HepG2 (cell line): ENCODE results near the gene ABHD3. TPM values are rescaled to one million over a fixed set of nuclear protein-coding genes. Genes with fewer than 3 reads are reported as not detected.

Source experiments
- CCAR2 ChIP-seq: fragments of 200-400 bp; formaldehyde crosslinking; optimal IDR thresholded peaks from 2 replicates; pipeline ENCODE3; 2018; ENCODE audit warnings: low read depth, mild to moderate bottlenecking, low read length, moderate library complexity
- HIVEP1 ChIP-seq: sonication (generic); formaldehyde crosslinking; IDR thresholded peaks from 2 replicates; pipeline ENCODE4 v1.4.0; 2020; ENCODE audit warnings: mild to moderate bottlenecking, missing genetic modification reagents
- NAIF1 ChIP-seq: sonication (generic); formaldehyde crosslinking; IDR thresholded peaks from 2 replicates; pipeline ENCODE4 v1.5.0; 2020; ENCODE audit warnings: mild to moderate bottlenecking, missing genetic modification reagents, borderline replicate concordance
- RELA ChIP-seq: sonication (generic); formaldehyde crosslinking; IDR thresholded peaks from 2 replicates; pipeline ENCODE4 v1.4.0; 2020; ENCODE audit warnings: missing genetic modification reagents
- TARDBP ChIP-seq: sonication (generic); formaldehyde crosslinking; IDR thresholded peaks from 2 replicates; pipeline ENCODE4 v1.8.0; 2022; ENCODE audit warnings: mild to moderate bottlenecking, missing genetic modification reagents
- TSC22D2 ChIP-seq: sonication (generic); formaldehyde crosslinking; IDR thresholded peaks from 2 replicates; pipeline ENCODE4 v1.5.1; 2020; ENCODE audit warnings: missing genetic modification reagents, mild to moderate bottlenecking, borderline replicate concordance
- ZC3H4 ChIP-seq: sonication (generic); formaldehyde crosslinking; IDR thresholded peaks from 2 replicates; pipeline ENCODE4 v1.4.0; 2020; ENCODE audit warnings: missing genetic modification reagents, borderline replicate concordance
- ZNF441 ChIP-seq: sonication (generic); formaldehyde crosslinking; IDR thresholded peaks from 2 replicates; pipeline ENCODE4 v1.7.0; 2021; ENCODE audit warnings: missing genetic modification reagents, borderline replicate concordance
- ZNF562 ChIP-seq: sonication (generic); formaldehyde crosslinking; IDR thresholded peaks from 2 replicates; pipeline ENCODE4 v1.8.0; 2022; ENCODE audit warnings: missing genetic modification reagents, borderline replicate concordance
- polyA plus RNA-seq, 8 experiments: library from polyadenylated mRNA; depleted of rRNA in 3 of 8; stranded (reverse) in 7 of 8; unstranded in 1 of 8; fragments of >200 nt; fragmentation: Illumina TruSeq in 4 of 8; extraction: Trizol in 4 of 8; gene quantifications; 2 replicates each; pipeline versions ENCODE4 v1.2.1 to v1.2.3, GENCODE V29; 2011 to 2016; ENCODE audit warnings: low read depth in 4 of 8, missing spikeins in 1 of 8, mixed read lengths in 1 of 8; ENCODE audit not compliant: insufficient read depth in 1 of 8
- total RNA-seq, 5 experiments: library from RNA; depleted of rRNA; stranded (reverse); fragments of >200 nt; fragmentation: Illumina TruSeq; extraction: Trizol; gene quantifications; 2 replicates each; pipeline ENCODE4 v1.2.3, GENCODE V29; 2016; ENCODE audit warnings: low read depth in 1 of 5
- TF ChIP-seq, protein P1 (sequence below): sonication (generic); formaldehyde crosslinking; IDR thresholded peaks from one replicate; pipeline ENCODE4 v1.5.1; 2020; ENCODE audit warnings: mild to moderate bottlenecking, missing genetic modification reagents; ENCODE audit errors: not compliant biosample characterization
- TF ChIP-seq, protein P2 (sequence below): sonication (generic); formaldehyde crosslinking; IDR thresholded peaks from 2 replicates; pipeline ENCODE4 v1.5.0; 2020; ENCODE audit warnings: mild to moderate bottlenecking, missing genetic modification reagents
- TF ChIP-seq, protein P3 (sequence below): sonication (generic); formaldehyde crosslinking; IDR thresholded peaks from 2 replicates; pipeline ENCODE4 v1.8.1; 2023; ENCODE audit warnings: mild to moderate bottlenecking, inconsistent platforms, moderate library complexity, missing genetic modification reagents, borderline replicate concordance
- TF ChIP-seq, protein P4 (sequence below): sonication (generic); formaldehyde crosslinking; conservative IDR thresholded peaks from 2 replicates; pipeline ENCODE4 v1.8.0; 2022; ENCODE audit warnings: mild to moderate bottlenecking, moderate library complexity, missing genetic modification reagents

The ABHD3 gene
- total and polyA plus RNA-seq, 2 of the 13 experiments (the other 11 are each of a cell fraction or from before 2014, with no cell fraction given): 32.1 to 40.2 TPM

DNA sequence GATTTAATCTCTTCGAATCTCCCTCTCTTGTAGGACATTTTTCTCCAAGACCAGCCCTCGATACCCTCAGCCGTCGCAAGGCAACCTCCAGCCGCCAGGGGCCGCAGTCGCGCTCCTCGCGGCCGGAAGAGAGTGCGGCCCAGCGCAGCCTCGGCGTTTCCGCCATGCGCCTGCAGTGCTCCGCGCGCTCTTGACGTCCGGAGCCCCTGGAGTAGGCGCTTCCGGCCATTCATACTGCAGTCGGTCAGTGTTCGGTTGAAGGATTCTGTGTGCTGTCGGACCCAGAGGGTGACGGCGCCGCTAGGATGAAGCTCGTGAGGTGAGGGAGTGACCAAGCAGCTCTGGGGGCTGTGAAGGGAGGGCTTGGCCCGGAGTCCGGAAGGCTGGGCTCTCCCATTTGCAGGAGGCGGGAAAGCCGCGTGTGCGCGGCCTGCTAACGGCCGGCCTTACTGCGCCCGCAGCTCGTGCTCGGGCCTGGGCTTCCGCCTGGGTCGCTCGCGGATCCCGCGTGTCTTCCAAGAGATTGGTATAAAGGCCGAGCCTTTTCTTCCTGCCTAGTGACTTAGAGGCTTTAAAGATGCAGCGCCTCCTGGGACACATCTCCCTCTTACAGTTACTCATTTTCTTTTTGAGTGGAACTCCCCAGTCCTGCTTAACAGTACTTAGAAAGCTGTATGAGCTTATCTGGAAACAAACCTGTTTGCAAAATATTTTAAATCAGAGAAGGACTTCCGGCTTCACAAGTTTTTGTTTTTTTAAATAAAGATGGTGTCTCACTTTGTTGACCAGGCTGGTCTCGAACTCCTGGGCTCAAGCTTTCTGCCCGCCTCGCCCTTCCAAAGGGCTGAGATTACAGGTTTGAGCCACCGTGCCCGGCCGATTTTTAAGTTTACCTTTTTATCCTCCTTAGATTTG is 92.2 kb downstream of the ABHD3 start, which contains the start of gene SNRPD1 (continued):
- TF ChIP-seq, protein P1, sequence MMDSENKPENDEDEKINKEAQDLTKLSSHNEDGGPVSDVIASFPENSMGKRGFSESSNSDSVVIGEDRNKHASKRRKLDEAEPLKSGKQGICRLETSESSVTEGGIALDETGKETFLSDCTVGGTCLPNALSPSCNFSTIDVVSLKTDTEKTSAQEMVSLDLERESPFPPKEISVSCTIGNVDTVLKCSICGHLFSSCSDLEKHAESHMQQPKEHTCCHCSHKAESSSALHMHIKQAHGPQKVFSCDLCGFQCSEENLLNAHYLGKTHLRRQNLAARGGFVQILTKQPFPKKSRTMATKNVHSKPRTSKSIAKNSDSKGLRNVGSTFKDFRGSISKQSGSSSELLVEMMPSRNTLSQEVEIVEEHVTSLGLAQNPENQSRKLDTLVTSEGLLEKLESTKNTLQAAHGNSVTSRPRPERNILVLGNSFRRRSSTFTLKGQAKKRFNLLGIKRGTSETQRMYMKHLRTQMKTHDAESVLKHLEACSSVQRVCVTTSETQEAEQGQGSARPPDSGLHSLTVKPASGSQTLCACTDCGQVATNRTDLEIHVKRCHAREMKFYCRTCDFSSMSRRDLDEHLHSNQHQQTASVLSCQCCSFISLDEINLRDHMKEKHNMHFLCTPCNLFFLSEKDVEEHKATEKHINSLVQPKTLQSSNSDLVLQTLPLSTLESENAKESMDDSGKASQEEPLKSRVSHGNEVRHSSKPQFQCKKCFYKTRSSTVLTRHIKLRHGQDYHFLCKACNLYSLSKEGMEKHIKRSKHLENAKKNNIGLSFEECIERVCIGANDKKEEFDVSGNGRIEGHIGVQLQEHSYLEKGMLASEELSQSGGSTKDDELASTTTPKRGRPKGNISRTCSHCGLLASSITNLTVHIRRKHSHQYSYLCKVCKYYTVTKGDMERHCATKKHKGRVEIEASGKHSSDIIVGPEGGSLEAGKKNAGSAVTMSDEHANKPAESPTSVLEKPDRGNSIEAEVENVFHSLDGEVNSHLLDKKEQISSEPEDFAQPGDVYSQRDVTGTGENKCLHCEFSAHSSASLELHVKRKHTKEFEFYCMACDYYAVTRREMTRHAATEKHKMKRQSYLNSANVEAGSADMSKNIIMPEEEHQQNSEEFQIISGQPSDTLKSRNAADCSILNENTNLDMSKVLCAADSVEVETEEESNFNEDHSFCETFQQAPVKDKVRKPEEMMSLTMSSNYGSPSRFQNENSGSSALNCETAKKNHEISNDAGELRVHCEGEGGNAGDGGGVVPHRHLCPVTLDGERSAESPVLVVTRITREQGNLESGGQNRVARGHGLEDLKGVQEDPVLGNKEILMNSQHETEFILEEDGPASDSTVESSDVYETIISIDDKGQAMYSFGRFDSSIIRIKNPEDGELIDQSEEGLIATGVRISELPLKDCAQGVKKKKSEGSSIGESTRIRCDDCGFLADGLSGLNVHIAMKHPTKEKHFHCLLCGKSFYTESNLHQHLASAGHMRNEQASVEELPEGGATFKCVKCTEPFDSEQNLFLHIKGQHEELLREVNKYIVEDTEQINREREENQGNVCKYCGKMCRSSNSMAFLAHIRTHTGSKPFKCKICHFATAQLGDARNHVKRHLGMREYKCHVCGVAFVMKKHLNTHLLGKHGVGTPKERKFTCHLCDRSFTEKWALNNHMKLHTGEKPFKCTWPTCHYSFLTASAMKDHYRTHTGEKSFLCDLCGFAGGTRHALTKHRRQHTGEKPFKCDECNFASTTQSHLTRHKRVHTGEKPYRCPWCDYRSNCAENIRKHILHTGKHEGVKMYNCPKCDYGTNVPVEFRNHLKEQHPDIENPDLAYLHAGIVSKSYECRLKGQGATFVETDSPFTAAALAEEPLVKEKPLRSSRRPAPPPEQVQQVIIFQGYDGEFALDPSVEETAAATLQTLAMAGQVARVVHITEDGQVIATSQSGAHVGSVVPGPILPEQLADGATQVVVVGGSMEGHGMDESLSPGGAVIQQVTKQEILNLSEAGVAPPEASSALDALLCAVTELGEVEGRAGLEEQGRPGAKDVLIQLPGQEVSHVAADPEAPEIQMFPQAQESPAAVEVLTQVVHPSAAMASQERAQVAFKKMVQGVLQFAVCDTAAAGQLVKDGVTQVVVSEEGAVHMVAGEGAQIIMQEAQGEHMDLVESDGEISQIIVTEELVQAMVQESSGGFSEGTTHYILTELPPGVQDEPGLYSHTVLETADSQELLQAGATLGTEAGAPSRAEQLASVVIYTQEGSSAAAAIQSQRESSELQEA (CRISPR knock-in tag): peak; percentile 96
- TF ChIP-seq ZNF562 (peak; percentile 63; the same call in 1 of the 2 replicates), HIVEP1 (peak; percentile 91), CCAR2 (peak; percentile 79), ZNF441 (CRISPR knock-in tag) (peak; percentile 83; the same call in 1 of the 2 replicates), RELA (0 out of 2 replicates have a peak, but pooled peaks have one; percentile 6), TSC22D2 (CRISPR knock-in tag) (peak; percentile 92), NAIF1 (CRISPR knock-in tag) (peak; percentile 93), TARDBP (peak; percentile 99), ZC3H4 (no peak)
- TF ChIP-seq, protein P2, sequence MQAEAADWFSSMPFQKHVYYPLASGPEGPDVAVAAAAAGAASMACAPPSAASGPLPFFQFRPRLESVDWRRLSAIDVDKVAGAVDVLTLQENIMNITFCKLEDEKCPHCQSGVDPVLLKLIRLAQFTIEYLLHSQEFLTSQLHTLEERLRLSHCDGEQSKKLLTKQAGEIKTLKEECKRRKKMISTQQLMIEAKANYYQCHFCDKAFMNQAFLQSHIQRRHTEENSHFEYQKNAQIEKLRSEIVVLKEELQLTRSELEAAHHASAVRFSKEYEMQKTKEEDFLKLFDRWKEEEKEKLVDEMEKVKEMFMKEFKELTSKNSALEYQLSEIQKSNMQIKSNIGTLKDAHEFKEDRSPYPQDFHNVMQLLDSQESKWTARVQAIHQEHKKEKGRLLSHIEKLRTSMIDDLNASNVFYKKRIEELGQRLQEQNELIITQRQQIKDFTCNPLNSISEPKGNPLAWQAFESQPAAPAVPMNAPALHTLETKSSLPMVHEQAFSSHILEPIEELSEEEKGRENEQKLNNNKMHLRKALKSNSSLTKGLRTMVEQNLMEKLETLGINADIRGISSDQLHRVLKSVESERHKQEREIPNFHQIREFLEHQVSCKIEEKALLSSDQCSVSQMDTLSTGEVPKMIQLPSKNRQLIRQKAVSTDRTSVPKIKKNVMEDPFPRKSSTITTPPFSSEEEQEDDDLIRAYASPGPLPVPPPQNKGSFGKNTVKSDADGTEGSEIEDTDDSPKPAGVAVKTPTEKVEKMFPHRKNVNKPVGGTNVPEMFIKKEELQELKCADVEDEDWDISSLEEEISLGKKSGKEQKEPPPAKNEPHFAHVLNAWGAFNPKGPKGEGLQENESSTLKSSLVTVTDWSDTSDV (CRISPR knock-in tag): 0 out of 2 replicates have a peak, but pooled peaks have one; percentile 67
- TF ChIP-seq, protein P3, sequence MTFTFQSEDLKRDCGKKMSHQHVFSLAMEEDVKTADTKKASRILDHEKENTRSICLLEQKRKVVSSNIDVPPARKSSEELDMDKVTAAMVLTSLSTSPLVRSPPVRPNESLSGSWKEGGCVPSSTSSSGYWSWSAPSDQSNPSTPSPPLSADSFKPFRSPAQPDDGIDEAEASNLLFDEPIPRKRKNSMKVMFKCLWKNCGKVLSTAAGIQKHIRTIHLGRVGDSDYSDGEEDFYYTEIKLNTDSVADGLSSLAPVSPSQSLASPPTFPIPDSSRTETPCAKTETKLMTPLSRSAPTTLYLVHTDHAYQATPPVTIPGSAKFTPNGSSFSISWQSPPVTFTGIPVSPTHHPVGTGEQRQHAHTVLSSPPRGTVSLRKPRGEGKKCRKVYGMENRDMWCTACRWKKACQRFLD (CRISPR knock-in tag): peak; percentile 98
- TF ChIP-seq, protein P4, sequence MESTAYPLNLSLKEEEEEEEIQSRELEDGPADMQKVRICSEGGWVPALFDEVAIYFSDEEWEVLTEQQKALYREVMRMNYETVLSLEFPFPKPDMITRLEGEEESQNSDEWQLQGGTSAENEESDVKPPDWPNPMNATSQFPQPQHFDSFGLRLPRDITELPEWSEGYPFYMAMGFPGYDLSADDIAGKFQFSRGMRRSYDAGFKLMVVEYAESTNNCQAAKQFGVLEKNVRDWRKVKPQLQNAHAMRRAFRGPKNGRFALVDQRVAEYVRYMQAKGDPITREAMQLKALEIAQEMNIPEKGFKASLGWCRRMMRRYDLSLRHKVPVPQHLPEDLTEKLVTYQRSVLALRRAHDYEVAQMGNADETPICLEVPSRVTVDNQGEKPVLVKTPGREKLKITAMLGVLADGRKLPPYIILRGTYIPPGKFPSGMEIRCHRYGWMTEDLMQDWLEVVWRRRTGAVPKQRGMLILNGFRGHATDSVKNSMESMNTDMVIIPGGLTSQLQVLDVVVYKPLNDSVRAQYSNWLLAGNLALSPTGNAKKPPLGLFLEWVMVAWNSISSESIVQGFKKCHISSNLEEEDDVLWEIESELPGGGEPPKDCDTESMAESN: peak; percentile 92
